Mesendoderm (in vitro differentiated cells): ENCODE results near the gene PDCD7.

Source experiments
- DNase-seq: peaks from one replicate; pipeline ENCODE4 v3.0.0; 2013
- H2AK5ac ChIP-seq: 2 replicates; pipeline ENCODE4 v1.6.1; 2013; ENCODE audit warnings: low read length, inconsistent platforms
- H2BK120ac ChIP-seq: 2 replicates; pipeline ENCODE4 v1.6.1; 2013; ENCODE audit warnings: low read depth, mild to moderate bottlenecking, low read length, moderate library complexity, mixed read lengths
- H2BK15ac ChIP-seq: replicated peaks from 2 replicates; pipeline ENCODE4 v1.6.1; 2013; ENCODE audit warnings: low read depth, mild to moderate bottlenecking, moderate library complexity
- H2BK5ac ChIP-seq: 2 replicates; pipeline ENCODE4 v1.6.1; 2013; ENCODE audit warnings: low read length, inconsistent platforms
- H3K18ac ChIP-seq: 2 replicates; pipeline ENCODE4 v1.6.1; 2013; ENCODE audit warnings: mild to moderate bottlenecking, low read length, mixed read lengths
- H3K23ac ChIP-seq: one replicate; pipeline ENCODE4 v1.6.1; 2013; ENCODE audit warnings: low read length
- H3K27ac ChIP-seq: 2 replicates; pipeline ENCODE4 v1.5.1; 2013; ENCODE audit warnings: low read depth, mild to moderate bottlenecking, inconsistent platforms, low read length, moderate library complexity
- H3K27me3 ChIP-seq: 2 replicates; pipeline ENCODE4 v1.6.1; 2013; ENCODE audit warnings: low read length, control low read depth, mild to moderate bottlenecking, inconsistent platforms; ENCODE audit not compliant: insufficient read depth, poor library complexity
- H3K36me3 ChIP-seq: 2 replicates; pipeline ENCODE4 v1.6.1; 2013; ENCODE audit warnings: low read length, inconsistent platforms; ENCODE audit not compliant: control insufficient read depth, insufficient read depth
- H3K4ac ChIP-seq: one replicate; pipeline ENCODE4 v1.6.1; 2013; ENCODE audit warnings: low read depth, mild to moderate bottlenecking, low read length, moderate library complexity
- H3K4me1 ChIP-seq: 2 replicates; pipeline ENCODE4 v1.6.1; 2013; ENCODE audit warnings: low read depth, low read length, inconsistent platforms; ENCODE audit not compliant: control insufficient read depth
- H3K4me2 ChIP-seq: 2 replicates; pipeline ENCODE4 v1.6.1; 2013; ENCODE audit warnings: low read length
- H3K4me3 ChIP-seq: 2 replicates; pipeline ENCODE4 v1.5.1; 2013; ENCODE audit warnings: mild to moderate bottlenecking, low read length
- H3K56ac ChIP-seq: one replicate; pipeline ENCODE4 v1.6.1; 2013; ENCODE audit warnings: low read length
- H3K79me1 ChIP-seq: 2 replicates; pipeline ENCODE4 v1.6.1; 2013; ENCODE audit warnings: low read length, inconsistent platforms
- H3K79me2 ChIP-seq: 2 replicates; pipeline ENCODE4 v1.6.1; 2013; ENCODE audit warnings: mild to moderate bottlenecking, low read length; ENCODE audit not compliant: control insufficient read depth, insufficient read depth
- H3K9ac ChIP-seq: 2 replicates; pipeline ENCODE4 v1.6.1; 2013; ENCODE audit warnings: low read length, inconsistent platforms
- H4K5ac ChIP-seq: one replicate; pipeline ENCODE4 v1.6.1; 2013; ENCODE audit warnings: low read length
- H4K8ac ChIP-seq: one replicate; pipeline ENCODE4 v1.6.1; 2013; ENCODE audit warnings: low read depth, mild to moderate bottlenecking, control low read depth, low read length, moderate library complexity
- WGBS: extraction: QIAGEN DNeasy Blood & Tissue Kit; methylation state at CpG from one replicate; pipeline ENCODE4 v1.1.7; 2013; ENCODE audit warnings: low lambda C conversion rate, missing lambda C conversion rate; ENCODE audit not compliant: insufficient coverage; ENCODE audit errors: extremely low coverage; 5-methylcytosine and 5-hydroxymethylcytosine counted together

The PDCD7 gene

GRCh38 chr15:65176056-65176455 lies 42.4 kb upstream of the PDCD7 start:
- Histone ChIP-seq H4K8ac (no peak overlapping the region), H3K23ac (no peak overlapping the region), H2BK15ac (no peak overlapping the region), H3K4me1 (no peaks in the 10 kb centered on the region), H3K9ac (no peak overlapping the region), H3K4me2 (no peak overlapping the region), H3K79me1 (peaks cover 1% of the 10 kb centered on the region), H3K27ac (no peak overlapping the region), H2AK5ac (no peak overlapping the region), H3K4me3 (no peak overlapping the region), H3K56ac (no peak overlapping the region), H3K18ac (no peak overlapping the region), H2BK5ac (no peak overlapping the region), H2BK120ac (no peak overlapping the region), H3K27me3 (no peaks in the 10 kb centered on the region), H3K79me2 (no peaks in the 10 kb centered on the region), H3K36me3 (no peaks in the 10 kb centered on the region), H3K4ac (no peak overlapping the region), H4K5ac (no peak overlapping the region)
- DNase-seq, result no peak

GRCh38 chr15:65175511-65175910 lies 41.9 kb upstream of the PDCD7 start:
- Histone ChIP-seq H3K4me1 (no peaks in the 10 kb centered on the region), H3K79me2 (no peaks in the 10 kb centered on the region), H2AK5ac (no peak overlapping the region), H2BK120ac (no peak overlapping the region), H3K23ac (no peak overlapping the region), H2BK5ac (no peak overlapping the region), H3K27ac (no peak overlapping the region), H3K4ac (no peak overlapping the region), H3K56ac (no peak overlapping the region), H3K4me3 (no peak overlapping the region), H3K79me1 (peaks cover 1% of the 10 kb centered on the region), H4K5ac (no peak overlapping the region), H3K9ac (no peak overlapping the region), H3K4me2 (no peak overlapping the region), H4K8ac (no peak overlapping the region), H3K18ac (no peak overlapping the region), H3K27me3 (no peaks in the 10 kb centered on the region), H3K36me3 (no peaks in the 10 kb centered on the region), H2BK15ac (no peak overlapping the region)
- no CpG with 5 or more reads among the region's 5 CpGs for WGBS
- DNase-seq, result no peak

GRCh38 chr15:65174509-65174908 lies 40.9 kb upstream of the PDCD7 start:
- no peak overlapping the region for H3K56ac ChIP-seq
- no peak overlapping the region for H3K4me2 ChIP-seq
- no peaks in the 10 kb centered on the region for H3K4me1 ChIP-seq
- no peak overlapping the region for H3K27ac ChIP-seq
- no peaks in the 10 kb centered on the region for H3K27me3 ChIP-seq
- no peak overlapping the region for H2AK5ac ChIP-seq
- H3K4me3 ChIP-seq, result no peak overlapping the region
- H4K8ac ChIP-seq, result no peak overlapping the region
- H3K9ac ChIP-seq, result no peak overlapping the region
- no peak overlapping the region for H2BK15ac ChIP-seq
- DNase-seq, result no peak
- no peak overlapping the region for H3K18ac ChIP-seq
- H3K36me3 ChIP-seq, result no peaks in the 10 kb centered on the region
- H3K79me2 ChIP-seq, result no peaks in the 10 kb centered on the region
- H4K5ac ChIP-seq, result no peak overlapping the region
- no CpG with 5 or more reads among the region's 5 CpGs for whole genome bisulfite sequencing
- H3K79me1 ChIP-seq, result peaks cover 1% of the 10 kb centered on the region
- H3K23ac ChIP-seq, result no peak overlapping the region
- no peak overlapping the region for H2BK120ac ChIP-seq
- no peak overlapping the region for H3K4ac ChIP-seq
- H2BK5ac ChIP-seq, result no peak overlapping the region

- H3K4me1 ChIP-seq, result no peaks in the 10 kb centered on the region
- H4K5ac ChIP-seq, result no peak overlapping the region
- H2AK5ac ChIP-seq, result no peak overlapping the region
- H3K27ac ChIP-seq, result no peak overlapping the region
- no peaks in the 10 kb centered on the region for H3K36me3 ChIP-seq
- H4K8ac ChIP-seq, result no peak overlapping the region
- H3K27me3 ChIP-seq, result no peaks in the 10 kb centered on the region
- H2BK5ac ChIP-seq, result no peak overlapping the region
- no peak overlapping the region for H3K4me3 ChIP-seq
- H3K4me2 ChIP-seq, result no peak overlapping the region
- H3K4ac ChIP-seq, result no peak overlapping the region
- no peak overlapping the region for H2BK120ac ChIP-seq
- no peak overlapping the region for H3K23ac ChIP-seq
- no peaks in the 10 kb centered on the region for H3K79me2 ChIP-seq
- no peak for DNase-seq
- no CpG with 5 or more reads among the region's 5 CpGs for WGBS
- no peak overlapping the region for H3K56ac ChIP-seq
- peaks cover 1% of the 10 kb centered on the region for H3K79me1 ChIP-seq
- no peak overlapping the region for H3K18ac ChIP-seq
- no peak overlapping the region for H3K9ac ChIP-seq
- H2BK15ac ChIP-seq, result no peak overlapping the region
These were observed 38.9 kb upstream of the PDCD7 start for GRCh38 chr15:65172531-65172930.

- no peak overlapping the region for H3K27ac ChIP-seq
- no peak overlapping the region for H3K23ac ChIP-seq
- DNase-seq, result no peak
- H3K79me1 ChIP-seq, result peaks cover 1% of the 10 kb centered on the region
- no peak overlapping the region for H3K18ac ChIP-seq
- no peak overlapping the region for H3K4me2 ChIP-seq
- no peak overlapping the region for H2AK5ac ChIP-seq
- H3K4me1 ChIP-seq, result no peaks in the 10 kb centered on the region
- H3K4me3 ChIP-seq, result no peak overlapping the region
- H4K8ac ChIP-seq, result no peak overlapping the region
- no CpG with 5 or more reads among the region's 5 CpGs for WGBS
- no peaks in the 10 kb centered on the region for H3K36me3 ChIP-seq
- H3K4ac ChIP-seq, result no peak overlapping the region
- H3K79me2 ChIP-seq, result no peaks in the 10 kb centered on the region
- H3K56ac ChIP-seq, result no peak overlapping the region
- H3K27me3 ChIP-seq, result no peaks in the 10 kb centered on the region
- no peak overlapping the region for H3K9ac ChIP-seq
- no peak overlapping the region for H2BK120ac ChIP-seq
- H4K5ac ChIP-seq, result no peak overlapping the region
- H2BK15ac ChIP-seq, result no peak overlapping the region
- no peak overlapping the region for H2BK5ac ChIP-seq
These were observed 37.8 kb upstream of the PDCD7 start for GRCh38 chr15:65171428-65171827.

- DNase-seq, result no peak
- no peak overlapping the region for H2BK5ac ChIP-seq
- H4K8ac ChIP-seq, result no peak overlapping the region
- WGBS, result no CpG with 5 or more reads among the region's 2 CpGs
- H2BK120ac ChIP-seq, result no peak overlapping the region
- H3K4me1 ChIP-seq, result no peaks in the 10 kb centered on the region
- peaks cover 2% of the 10 kb centered on the region for H3K79me1 ChIP-seq
- no peaks in the 10 kb centered on the region for H3K27me3 ChIP-seq
- peaks cover 2% of the 10 kb centered on the region for H3K36me3 ChIP-seq
- H3K79me2 ChIP-seq, result no peaks in the 10 kb centered on the region
- H3K27ac ChIP-seq, result no peak overlapping the region
- H4K5ac ChIP-seq, result no peak overlapping the region
- H2AK5ac ChIP-seq, result no peak overlapping the region
- no peak overlapping the region for H2BK15ac ChIP-seq
- H3K4me3 ChIP-seq, result no peak overlapping the region
- no peak overlapping the region for H3K18ac ChIP-seq
- no peak overlapping the region for H3K9ac ChIP-seq
- no peak overlapping the region for H3K4ac ChIP-seq
- H3K4me2 ChIP-seq, result no peak overlapping the region
- H3K56ac ChIP-seq, result no peak overlapping the region
- H3K23ac ChIP-seq, result no peak overlapping the region
These were observed 32.3 kb upstream of the PDCD7 start for GRCh38 chr15:65165875-65166274.
